Measurements from ENCODE around the gene ZRANB1. TPM values are rescaled to one million over a fixed set of nuclear protein-coding genes. Genes with fewer than 3 reads are reported as not detected.

The ZRANB1 gene
- total and polyA plus RNA-seq, 2 of the 13 experiments (the other 11 are each of a cell fraction or from before 2014, with no cell fraction given): 10.3 to 19.6 TPM

- TF ChIP-seq ZNF687 (CRISPR knock-in tag; IDR thresholded peaks at IDR 0.05) (peak; percentile 76), ZSCAN31 (CRISPR knock-in tag; IDR thresholded peaks at IDR 0.05; ENCODE audit: low read depth) (peak; percentile 90), RFX5 (IDR thresholded peaks at IDR 0.05; ENCODE audit: low read depth, low read length) (peak; percentile 70), ELF3 (CRISPR knock-in tag; IDR thresholded peaks at IDR 0.05) (peak; percentile 38; the same call in 1 of the 2 replicates), ZNF574 (CRISPR knock-in tag; IDR thresholded peaks at IDR 0.05) (peak; percentile 78), KDM5B (CRISPR knock-in tag; IDR thresholded peaks at IDR 0.05; ENCODE audit: borderline replicate concordance) (peak; percentile 61; the same call in 1 of the 2 replicates), ZNF501 (CRISPR knock-in tag; IDR thresholded peaks at IDR 0.05) (peak; percentile 87), MXI1 (IDR thresholded peaks at IDR 0.05; ENCODE audit: borderline replicate concordance, low read depth, low read length) (peak; percentile 67; the same call in 1 of the 3 replicates), LCORL (IDR thresholded peaks at IDR 0.05) (no peak), LCORL (CRISPR knock-in tag; IDR thresholded peaks at IDR 0.05) (peak; percentile 58; the same call in 1 of the 2 replicates), ARID3A (IDR thresholded peaks at IDR 0.05; ENCODE audit: low read depth, low read length) (no peak), MYNN (CRISPR knock-in tag; IDR thresholded peaks at IDR 0.05; ENCODE audit: low read depth) (peak; percentile 71; the same call in 1 of the 2 replicates), CREB3 (CRISPR knock-in tag; IDR thresholded peaks at IDR 0.05) (peak; percentile 63; the same call in 1 of the 2 replicates), GATAD1 (CRISPR knock-in tag; IDR thresholded peaks at IDR 0.05) (peak; percentile 92), ZNF589 (CRISPR knock-in tag; conservative IDR thresholded peaks at IDR 0.05) (0 out of 2 replicates have a peak, but pooled peaks have one; percentile 14), TARDBP (CRISPR knock-in tag; IDR thresholded peaks at IDR 0.05) (peak; percentile 66; the same call in 1 of the 2 replicates), ZMAT3 (CRISPR knock-in tag; conservative IDR thresholded peaks at IDR 0.05) (0 out of 2 replicates have a peak, but pooled peaks have one; percentile 35)
Observed at GRCh38 chr10:124916585-124917427, 25.1 kb upstream of the ZRANB1 start (continued).

Data from HepG2 (cell line).